Heart left ventricle (tissue), 16 donors: ENCODE measurements around the gene SEPTIN5. TPM values are rescaled to one million over a fixed set of nuclear protein-coding genes. Genes with fewer than 3 reads are reported as not detected.

Experiments used
- ATAC-seq, 4 donors: fragments of 200-7000 bp; cut with Tn5 transposase; one replicate each; pipeline ENCODE4 v1.9.1; 2020 to 2022; ENCODE audit warnings: moderate library complexity in 4 of 4, mild to moderate bottlenecking in 3 of 4, moderate number of reproducible peaks in 1 of 4
- DNase-seq, 5 donors: peaks; one replicate each; pipeline ENCODE4 v3.0.0-alpha.2; 2020
- H3K27ac ChIP-seq, 12 donors: fragments of 200-600 bp; sonication (generic) in 4 of 12; one replicate each; pipeline versions ENCODE4 v1.5.0 to v1.8.0; 2016 to 2022; ENCODE audit warnings: mild to moderate bottlenecking in 2 of 12
- H3K27me3 ChIP-seq, 9 donors: fragments of 200-600 bp; sonication (generic) in 2 of 9; one replicate each; pipeline versions ENCODE4 v1.5.1 to v1.8.0; 2016 to 2022; ENCODE audit warnings: mild to moderate bottlenecking in 3 of 9
- H3K36me3 ChIP-seq, 9 donors: fragments of 200-600 bp; sonication (generic) in 2 of 9; one replicate each; pipeline versions ENCODE4 v1.5.0 to v1.8.0; 2018 to 2022; ENCODE audit warnings: mild to moderate bottlenecking in 2 of 9
- H3K4me1 ChIP-seq, 12 donors: fragments of 200-600 bp; sonication (generic) in 4 of 12; one replicate each; pipeline versions ENCODE4 v1.5.0 to v1.8.0; 2016 to 2022; ENCODE audit warnings: mild to moderate bottlenecking in 3 of 12
- H3K4me3 ChIP-seq, 12 donors: fragments of 200-600 bp; sonication (generic) in 4 of 12; one replicate each; pipeline versions ENCODE4 v1.5.0 to v1.8.0; 2017 to 2022; ENCODE audit warnings: mild to moderate bottlenecking in 9 of 12, moderate library complexity in 4 of 12
- H3K9me3 ChIP-seq, 12 donors: fragments of 200-600 bp; sonication (generic) in 4 of 12; one replicate each; pipeline versions ENCODE4 v1.5.0 to v1.8.0; 2016 to 2022; ENCODE audit warnings: mild to moderate bottlenecking in 1 of 12
- POLR2A ChIP-seq, 2 donors: fragments of 450-650 bp; IDR thresholded peaks; one replicate each; pipeline ENCODE4 v1.6.1; 2017; ENCODE audit warnings: antibody characterized with exemption in 2 of 2, mild to moderate bottlenecking in 2 of 2, moderate library complexity in 2 of 2
- WGBS, 4 donors: extraction: QIAGEN DNeasy Blood & Tissue Kit in 2 of 4; methylation state at CpG; one replicate each; pipeline versions ENCODE4 v1.1.5 to v1.1.7; 2013 to 2018; 5-methylcytosine and 5-hydroxymethylcytosine counted together
- intact Hi-C, 10 donors: fragments of 100-400 bp; cut with DNase I; formaldehyde crosslinking; loops; one replicate each; pipeline versions ENCODE4 v1.11.1 to v1.14.2; 2022
- polyA plus RNA-seq, 2 donors: library from polyadenylated mRNA; stranded (reverse); fragments of 200-250 nt; gene quantifications; one replicate each; pipeline ENCODE4 v1.2.3, GENCODE V29; 2013
- total RNA-seq, 9 donors: library from RNA; depleted of rRNA in 2 of 9; stranded (reverse); fragments of >200 nt in 2 of 9; fragmentation: NEBNext Ultra II Directional in 3 of 9; extraction: Animal tissue kit (Norgen Biotek cat#: 25700) in 3 of 9; gene quantifications; one replicate each; pipeline versions ENCODE4 v1.1.0 to v1.2.4, GENCODE V29; 2016 to 2023
- TF ChIP-seq, protein P1 (sequence below), 12 donors: fragments of 200-600 bp; sonication (generic) in 4 of 12; IDR thresholded peaks; one replicate each; pipeline versions ENCODE4 v1.5.0 to v1.8.0; 2018 to 2022; ENCODE audit warnings: antibody characterized with exemption in 12 of 12, mild to moderate bottlenecking in 5 of 12
- donor health status: ischemic (EF 13 %, LVEDD 7.1; RV severe dilation, severe dysfunction).
- donor health status: healthy with polysubstance abuse.
- donor health status: DM: no; HTN: yes; CAD: no.
- donor health status: DM: no; HTN: no; CAD: no.
- donor health status: ischemic (EF 25% LVEDD 6.9; RV normal size, moderate dysfunction).
- donor health status: ischemic (EF 25% LVEDD 5.7; RV mildly dilated, moderate dysfunction).
- donor health status: healthy.
- donor health status: DM: yes; HTN: yes; CAD: no.
- donor health status: ischemic (EF 35%, LVEDD 5.7; RV mildly dilated, moderate dysfunction).
- donor health status: nonischemic (EF 11% LVEDD 7.7; RV severe dilation, severe dysfunction).
- donor health status: DM: yes; HTN: yes; CAD: no.
- donor health status: PGD.
- donor health status: ischemic (EF 29% LVEDD 5.4; RV normal size, mild dysfunction).
- donor health status: nonischemic (EF 23%, LVEDD 6.1; RV moderate dilation, normal function).

Gene SEPTIN5
- total and polyA plus RNA-seq, 11 donors: 75.7 to 272 (median 127) TPM

DNA sequence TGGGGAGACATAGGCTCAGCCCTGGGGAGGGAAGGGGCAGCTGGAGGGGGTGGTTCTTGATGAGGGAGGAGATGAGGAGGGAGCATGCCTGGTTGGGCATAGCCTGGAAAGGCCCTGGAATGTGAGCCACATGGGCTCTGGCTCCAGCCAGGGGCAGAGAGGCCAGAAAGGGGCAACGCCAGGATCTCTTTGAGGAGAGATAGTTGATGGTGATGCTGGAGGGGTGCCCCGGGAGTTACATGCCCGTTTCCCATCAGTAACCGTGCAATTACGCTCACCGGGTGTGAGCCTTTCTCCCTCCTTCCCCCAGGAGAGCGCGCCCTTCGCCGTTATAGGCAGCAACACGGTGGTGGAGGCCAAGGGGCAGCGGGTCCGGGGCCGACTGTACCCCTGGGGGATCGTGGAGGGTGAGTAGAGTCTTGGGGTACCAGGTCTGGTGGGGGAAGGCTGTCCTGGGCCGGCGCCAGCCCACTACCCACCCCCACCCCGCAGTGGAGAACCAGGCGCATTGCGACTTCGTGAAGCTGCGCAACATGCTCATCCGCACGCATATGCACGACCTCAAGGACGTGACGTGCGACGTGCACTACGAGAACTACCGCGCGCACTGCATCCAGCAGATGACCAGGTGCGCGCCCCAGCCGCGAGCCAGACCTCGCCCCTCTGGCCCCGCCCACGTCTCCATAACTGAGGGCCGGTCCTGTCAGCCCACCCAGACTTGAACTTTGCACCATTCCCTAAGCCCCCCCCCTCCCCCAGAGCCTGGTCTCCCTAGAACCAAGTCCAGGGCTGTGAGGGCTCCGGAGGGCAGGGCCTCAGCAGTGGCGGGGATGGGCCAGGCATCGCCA lies 7.3 kb downstream of the SEPTIN5 start:
- DNase-seq (peak in 2 of 5 donors; percentile 31 to 47), ATAC-seq (no peak)
- Histone ChIP-seq H3K9me3 (no peaks in the 10 kb centered on the region), H3K27me3 (peaks cover 0 to 53% (median 10%) of the 10 kb centered on the region in 9 donors), H3K4me1 (peaks cover 0 to 77% (median 40%) of the 10 kb centered on the region in 12 donors), H3K27ac (peak overlapping the region in 6 of 12 donors; percentile 13 to 99 (median 88)), H3K36me3 (peaks cover 0 to 29% (median 14%) of the 10 kb centered on the region in 9 donors), H3K4me3 (no peak overlapping the region)
- 60 to 75% (median 68%) methylated on average over 33 to 44 of the region's 44 CpGs for whole genome bisulfite sequencing, 4 donors
- intact Hi-C loops: no loop called here
- TF ChIP-seq, protein P1, sequence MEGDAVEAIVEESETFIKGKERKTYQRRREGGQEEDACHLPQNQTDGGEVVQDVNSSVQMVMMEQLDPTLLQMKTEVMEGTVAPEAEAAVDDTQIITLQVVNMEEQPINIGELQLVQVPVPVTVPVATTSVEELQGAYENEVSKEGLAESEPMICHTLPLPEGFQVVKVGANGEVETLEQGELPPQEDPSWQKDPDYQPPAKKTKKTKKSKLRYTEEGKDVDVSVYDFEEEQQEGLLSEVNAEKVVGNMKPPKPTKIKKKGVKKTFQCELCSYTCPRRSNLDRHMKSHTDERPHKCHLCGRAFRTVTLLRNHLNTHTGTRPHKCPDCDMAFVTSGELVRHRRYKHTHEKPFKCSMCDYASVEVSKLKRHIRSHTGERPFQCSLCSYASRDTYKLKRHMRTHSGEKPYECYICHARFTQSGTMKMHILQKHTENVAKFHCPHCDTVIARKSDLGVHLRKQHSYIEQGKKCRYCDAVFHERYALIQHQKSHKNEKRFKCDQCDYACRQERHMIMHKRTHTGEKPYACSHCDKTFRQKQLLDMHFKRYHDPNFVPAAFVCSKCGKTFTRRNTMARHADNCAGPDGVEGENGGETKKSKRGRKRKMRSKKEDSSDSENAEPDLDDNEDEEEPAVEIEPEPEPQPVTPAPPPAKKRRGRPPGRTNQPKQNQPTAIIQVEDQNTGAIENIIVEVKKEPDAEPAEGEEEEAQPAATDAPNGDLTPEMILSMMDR (IDR thresholded peaks at IDR 0.05): no peak
- no peak for TF ChIP-seq POLR2A (IDR thresholded peaks at IDR 0.05)

DNA sequence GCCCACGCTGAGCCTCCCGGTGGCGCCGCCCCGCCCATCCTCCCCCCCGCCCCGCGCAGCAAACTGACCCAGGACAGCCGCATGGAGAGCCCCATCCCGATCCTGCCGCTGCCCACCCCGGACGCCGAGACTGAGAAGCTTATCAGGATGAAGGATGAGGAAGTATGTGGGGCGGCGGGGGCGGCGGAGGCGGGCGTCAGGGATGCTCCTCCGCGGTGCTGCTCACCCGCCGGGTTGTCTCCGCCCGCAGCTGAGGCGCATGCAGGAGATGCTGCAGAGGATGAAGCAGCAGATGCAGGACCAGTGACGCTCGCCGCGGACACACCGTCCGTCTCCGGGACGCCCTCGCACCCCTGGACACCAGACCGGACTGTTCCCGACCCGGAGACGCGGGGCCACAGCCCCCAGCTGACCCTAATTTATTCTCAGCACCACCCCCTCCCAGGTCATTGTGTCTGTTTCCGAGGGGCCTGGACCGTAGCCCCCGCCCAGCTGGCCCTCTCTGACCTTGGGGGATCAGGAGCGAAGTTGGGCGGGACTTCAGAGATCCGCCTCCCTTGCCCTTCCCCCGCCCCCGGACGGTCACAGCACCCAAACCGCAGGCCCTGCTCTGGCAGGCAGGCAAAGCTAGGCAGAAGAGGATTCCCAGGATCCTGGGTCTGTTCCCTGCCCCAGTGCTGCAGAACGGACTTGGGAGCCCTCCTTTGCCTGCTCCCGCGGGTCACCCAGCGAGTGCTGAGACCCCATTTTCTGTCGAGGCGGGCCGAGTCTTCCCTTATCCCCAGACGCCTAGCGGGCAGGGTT lies 8.1 kb downstream of the SEPTIN5 start:
- H3K4me1 ChIP-seq: peaks cover 0 to 69% (median 38%) of the 10 kb centered on the region in 12 donors
- H3K36me3 ChIP-seq: peaks cover 0 to 29% (median 14%) of the 10 kb centered on the region in 9 donors
- intact Hi-C loops: no loop called here
- DNase-seq: peak in 3 of 5 donors; percentile 62 to 76 (median 64)
- ATAC-seq: peak in 2 of 4 donors; percentile 1 to 47
- TF ChIP-seq POLR2A (IDR thresholded peaks at IDR 0.05): no peak
- TF ChIP-seq, protein P1 (IDR thresholded peaks at IDR 0.05): no peak
- H3K4me3 ChIP-seq: peak overlapping the region in 1 of 12 donors; percentile 38
- H3K27me3 ChIP-seq: peaks cover 0 to 53% (median 10%) of the 10 kb centered on the region in 9 donors
- peak overlapping the region in 11 of 12 donors; percentile 43 to 99 (median 80) for H3K27ac ChIP-seq
- H3K9me3 ChIP-seq: no peaks in the 10 kb centered on the region
- 44 to 55% (median 50%) methylated on average over 53 to 60 of the region's 60 CpGs for WGBS, 4 donors

DNA sequence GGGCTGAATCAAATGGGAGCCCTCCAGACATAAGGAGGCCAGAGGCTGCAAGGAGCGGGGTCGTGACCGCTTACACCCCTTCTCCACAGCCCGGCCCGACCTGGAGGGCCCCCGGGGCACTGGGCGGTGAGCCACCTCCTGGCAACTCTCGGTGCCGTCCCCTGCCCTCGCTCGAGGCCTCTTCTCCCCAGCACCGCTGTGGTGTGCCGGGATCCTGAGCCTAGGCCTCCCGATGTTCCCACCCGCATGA lies 8.6 kb downstream of the SEPTIN5 start:
- H3K4me3 ChIP-seq: peak overlapping the region in 5 of 12 donors; percentile 38 to 48 (median 41)
- peak; percentile 1 to 7 (median 2) for ATAC-seq
- H3K27ac ChIP-seq: peak overlapping the region in 11 of 12 donors; percentile 43 to 99 (median 80)
- TF ChIP-seq POLR2A (IDR thresholded peaks at IDR 0.05): no peak
- TF ChIP-seq, protein P1 (IDR thresholded peaks at IDR 0.05): no peak
- intact Hi-C loops: no loop called here
- peaks cover 0 to 53% (median 10%) of the 10 kb centered on the region in 9 donors for H3K27me3 ChIP-seq
- H3K9me3 ChIP-seq: no peaks in the 10 kb centered on the region
- peaks cover 0 to 29% (median 14%) of the 10 kb centered on the region in 9 donors for H3K36me3 ChIP-seq
- no peak for DNase-seq
- 23 to 57% (median 33%) methylated on average over 6 to 15 of the region's 15 CpGs for WGBS, 4 donors
- H3K4me1 ChIP-seq: peaks cover 0 to 64% (median 36%) of the 10 kb centered on the region in 12 donors
